WERI-Rb-1 (cell line): ENCODE results near the gene LRFN2.

Experiments used
- DNase-seq: peaks from one replicate; pipeline ENCODE4 v3.0.0-alpha.2; 2020
- H3K27ac ChIP-seq: fragments of 250-450 bp; sonication (Bioruptor Pico); 2 replicates; pipeline ENCODE4 v1.5.1; 2020; ENCODE audit warnings: mild to moderate bottlenecking, moderate library complexity
- H3K27me3 ChIP-seq: fragments of 250-450 bp; sonication (Bioruptor Pico); 2 replicates; pipeline ENCODE4 v1.5.1; 2021; ENCODE audit warnings: mild to moderate bottlenecking, low read depth, moderate library complexity; ENCODE audit not compliant: insufficient read depth, severe bottlenecking
- H3K36me3 ChIP-seq: fragments of 250-450 bp; sonication (Bioruptor Pico); 2 replicates; pipeline ENCODE4 v1.5.1; 2020; ENCODE audit warnings: mild to moderate bottlenecking, moderate library complexity
- H3K4me3 ChIP-seq: 2 replicates; pipeline ENCODE4 v1.5.1; 2011; ENCODE audit warnings: low read depth, mild to moderate bottlenecking, control low read depth, low read length
- H3K9me3 ChIP-seq: fragments of 250-450 bp; sonication (Bioruptor Pico); 2 replicates; pipeline ENCODE4 v1.5.1; 2021; ENCODE audit warnings: mild to moderate bottlenecking, moderate library complexity; ENCODE audit not compliant: severe bottlenecking
- CTCF ChIP-seq: IDR thresholded peaks from 2 replicates; pipeline ENCODE4 v1.5.1; 2011; ENCODE audit warnings: low read depth, mild to moderate bottlenecking, control low read depth, inconsistent platforms, low read length

The LRFN2 gene

GRCh38 chr6:40395698-40396076 is 191.5 kb downstream of the LRFN2 start:
- H3K27me3 ChIP-seq, result no peaks in the 10 kb centered on the region
- DNase-seq, result no peak

GRCh38 chr6:40395066-40395697 is 192.0 kb downstream of the LRFN2 start:
- Histone ChIP-seq H3K36me3 (no peaks in the 10 kb centered on the region), H3K4me3 (no peak overlapping the region), H3K9me3 (no peaks in the 10 kb centered on the region), H3K27me3 (no peaks in the 10 kb centered on the region), H3K27ac (no peak overlapping the region)
- peak; percentile 26 for DNase-seq
- TF ChIP-seq CTCF, result 0 out of 2 replicates have a peak, but pooled peaks have one; percentile 3

More at GRCh38 chr6:40395698-40396076, 191.5 kb downstream of the LRFN2 start:
- Histone ChIP-seq H3K9me3 (no peaks in the 10 kb centered on the region), H3K4me3 (no peak overlapping the region), H3K36me3 (no peaks in the 10 kb centered on the region), H3K27ac (no peak overlapping the region)
- no peak for TF ChIP-seq CTCF

- no peaks in the 10 kb centered on the region for H3K9me3 ChIP-seq
- H3K27ac ChIP-seq, result no peak overlapping the region
- peak; percentile 5 for DNase-seq
- no peak for TF ChIP-seq CTCF
- no peaks in the 10 kb centered on the region for H3K27me3 ChIP-seq
- H3K4me3 ChIP-seq, result no peak overlapping the region
- H3K36me3 ChIP-seq, result no peaks in the 10 kb centered on the region
Observed at GRCh38 chr6:40394381-40394780, 192.8 kb downstream of the LRFN2 start.

- H3K36me3 ChIP-seq, result no peaks in the 10 kb centered on the region
- peak; percentile 15 for DNase-seq
- no peaks in the 10 kb centered on the region for H3K27me3 ChIP-seq
- no peak overlapping the region for H3K27ac ChIP-seq
- H3K9me3 ChIP-seq, result no peaks in the 10 kb centered on the region
- H3K4me3 ChIP-seq, result no peak overlapping the region
- TF ChIP-seq CTCF, result no peak; the same call in 1 of the 2 replicates
Observed at GRCh38 chr6:40393641-40394040, 193.5 kb downstream of the LRFN2 start.

- Histone ChIP-seq H3K9me3 (no peaks in the 10 kb centered on the region), H3K27ac (no peak overlapping the region), H3K36me3 (no peaks in the 10 kb centered on the region), H3K4me3 (no peak overlapping the region), H3K27me3 (no peaks in the 10 kb centered on the region)
- DNase-seq, result no peak
- TF ChIP-seq CTCF, result no peak
Observed at GRCh38 chr6:40392589-40392988, 194.6 kb downstream of the LRFN2 start.

- H3K36me3 ChIP-seq, result no peaks in the 10 kb centered on the region
- no peak overlapping the region for H3K4me3 ChIP-seq
- no peaks in the 10 kb centered on the region for H3K9me3 ChIP-seq
- H3K27me3 ChIP-seq, result no peaks in the 10 kb centered on the region
- H3K27ac ChIP-seq, result no peak overlapping the region
- no peak for DNase-seq
- TF ChIP-seq CTCF, result no peak
Observed at GRCh38 chr6:40391851-40392517, 195.2 kb downstream of the LRFN2 start.
